ENCODE results near the gene LGMN. TPM values are rescaled to one million over a fixed set of nuclear protein-coding genes. Genes with fewer than 3 reads are reported as not detected.

The LGMN gene
- 10 to 100 TPM; 27.3 to 57.2 (median 43.5) TPM for total RNA-seq
- 100 to 1,000 TPM in 1 of 2 donors, 10 to 100 TPM in 1; 49.1 to 231 TPM for polyA plus RNA-seq
- long read RNA-seq, donor 1, transcript LGMN-201 (14 exons, 2,055 nt): major isoform, 81 of 106 reads
- long read RNA-seq, donor 1, partial matches to known transcripts: 5 of 106 reads
- long read RNA-seq, donor 1, other reads (novel, unspliced or antisense): 10 of 106 reads
- long read RNA-seq, donor 2, transcript LGMN-201 (14 exons, 2,055 nt): major isoform, 16 of 17 reads
- long read RNA-seq, donor 2, partial matches to known transcripts: 0 of 17 reads
- long read RNA-seq, donor 2, other reads (novel, unspliced or antisense): 0 of 17 reads
- long read RNA-seq, donor 3, transcript LGMN-201 (14 exons, 2,055 nt): major isoform, 46 of 57 reads
- long read RNA-seq, donor 3, partial matches to known transcripts: 5 of 57 reads
- long read RNA-seq, donor 3, other reads (novel, unspliced or antisense): 2 of 57 reads

DNA sequence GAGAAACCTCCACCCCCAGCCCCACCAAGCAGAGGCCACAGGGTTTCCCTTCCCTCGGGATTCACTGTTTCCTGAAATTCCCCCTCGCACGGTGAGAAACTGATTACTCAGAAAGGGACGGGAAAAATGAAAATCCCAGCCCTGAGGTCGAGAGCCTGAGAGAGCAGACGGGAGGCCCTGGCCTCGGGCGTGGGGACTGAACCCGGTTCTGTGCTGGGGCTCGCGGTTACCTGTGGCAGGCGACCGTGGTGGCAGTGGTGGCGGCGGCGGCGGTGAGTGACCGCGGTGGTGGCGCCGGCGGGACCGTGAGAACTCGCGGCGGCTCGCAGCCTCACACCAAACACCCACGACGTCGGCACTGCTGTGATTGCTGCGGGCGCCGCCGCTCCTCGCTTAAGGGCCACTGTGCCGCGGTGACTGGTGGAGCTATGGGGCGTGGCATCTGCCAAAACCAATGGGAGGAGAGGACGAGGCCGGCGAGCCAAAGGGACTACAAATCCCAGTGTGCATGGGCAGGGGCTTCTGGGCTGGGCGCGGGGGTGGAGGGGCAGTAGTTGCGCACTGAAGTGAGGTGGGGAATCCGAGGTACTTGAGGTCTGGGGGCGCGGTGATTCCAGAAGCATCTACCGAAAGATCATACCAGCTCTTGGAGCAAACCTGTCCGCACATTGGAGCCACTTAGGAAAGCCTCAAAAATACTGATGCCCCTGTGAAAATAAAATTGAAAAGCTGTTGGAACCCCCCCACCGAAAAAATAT, at the start of gene LGMN:
Gene LGMN, minus strand, starts transcription at position 369 of the 758 bp plus-strand sequence. CDS start 15,841 bp downstream, outside the sequence.
- TF ChIP-seq POLR2A (IDR thresholded peaks at IDR 0.05) (peak; percentile 91), EP300 (IDR thresholded peaks at IDR 0.05) (no peak)
- TF ChIP-seq, protein P1, sequence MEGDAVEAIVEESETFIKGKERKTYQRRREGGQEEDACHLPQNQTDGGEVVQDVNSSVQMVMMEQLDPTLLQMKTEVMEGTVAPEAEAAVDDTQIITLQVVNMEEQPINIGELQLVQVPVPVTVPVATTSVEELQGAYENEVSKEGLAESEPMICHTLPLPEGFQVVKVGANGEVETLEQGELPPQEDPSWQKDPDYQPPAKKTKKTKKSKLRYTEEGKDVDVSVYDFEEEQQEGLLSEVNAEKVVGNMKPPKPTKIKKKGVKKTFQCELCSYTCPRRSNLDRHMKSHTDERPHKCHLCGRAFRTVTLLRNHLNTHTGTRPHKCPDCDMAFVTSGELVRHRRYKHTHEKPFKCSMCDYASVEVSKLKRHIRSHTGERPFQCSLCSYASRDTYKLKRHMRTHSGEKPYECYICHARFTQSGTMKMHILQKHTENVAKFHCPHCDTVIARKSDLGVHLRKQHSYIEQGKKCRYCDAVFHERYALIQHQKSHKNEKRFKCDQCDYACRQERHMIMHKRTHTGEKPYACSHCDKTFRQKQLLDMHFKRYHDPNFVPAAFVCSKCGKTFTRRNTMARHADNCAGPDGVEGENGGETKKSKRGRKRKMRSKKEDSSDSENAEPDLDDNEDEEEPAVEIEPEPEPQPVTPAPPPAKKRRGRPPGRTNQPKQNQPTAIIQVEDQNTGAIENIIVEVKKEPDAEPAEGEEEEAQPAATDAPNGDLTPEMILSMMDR (IDR thresholded peaks at IDR 0.05): peak in 1 of 3 donors; percentile 25
- Histone ChIP-seq H3K9me3 (no peaks in the 10 kb centered on the region), H3K36me3 (no peaks in the 10 kb centered on the region), H3K27ac (peak within 1 kb of the TSS in 1 of 2 donors; percentile 57), H3K4me1 (ENCODE audit: insufficient read depth) (peaks cover 10% of the 10 kb centered on the region), H3K27me3 (no peaks in the 10 kb centered on the region), H3K4me3 (peak within 1 kb of the TSS; percentile 77)
- 0 to 2% (median 1%) methylated on average over 49 to 50 of the region's 50 CpGs for WGBS, 3 donors
- intact Hi-C loops (cut with DNase I): no loop called here
- DNase-seq: peak; percentile 93 to 96 (median 95)

DNA sequence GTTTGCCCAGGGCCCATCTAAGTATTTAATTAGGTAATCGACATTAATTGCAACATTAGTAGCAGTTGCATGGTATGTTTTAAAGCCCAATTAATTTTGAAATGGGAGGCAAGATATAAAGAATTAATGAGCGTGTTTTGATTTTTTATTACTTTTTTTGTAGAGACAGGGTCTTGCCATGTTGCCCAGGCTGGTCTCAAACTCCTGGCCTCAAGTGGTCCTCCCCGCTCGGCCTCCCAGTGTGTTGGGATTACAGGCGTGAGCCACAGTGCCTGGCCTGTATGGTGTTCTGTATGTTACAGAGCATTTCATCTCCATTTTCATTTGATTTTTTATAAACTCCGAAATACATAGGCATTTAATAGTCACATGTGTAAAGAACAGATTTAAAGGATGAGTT, 46.5 kb upstream of the LGMN start:
- no peaks in the 10 kb centered on the region for H3K36me3 ChIP-seq
- H3K4me3 ChIP-seq: peak overlapping the region; percentile 82
- no peak overlapping the region for H3K27ac ChIP-seq
- 42 to 49% (median 43%) methylated on average over 6 of the region's 6 CpGs for WGBS, 3 donors
- TF ChIP-seq, protein P1 (IDR thresholded peaks at IDR 0.05): no peak
- no peak for TF ChIP-seq POLR2A (IDR thresholded peaks at IDR 0.05)
- TF ChIP-seq EP300 (IDR thresholded peaks at IDR 0.05): no peak
- no peaks in the 10 kb centered on the region for H3K27me3 ChIP-seq
- DNase-seq: no peak
- H3K9me3 ChIP-seq: no peaks in the 10 kb centered on the region
- intact Hi-C loops (cut with DNase I): no loop called here
- peaks cover 6% of the 10 kb centered on the region for H3K4me1 ChIP-seq (ENCODE audit: insufficient read depth)

DNA sequence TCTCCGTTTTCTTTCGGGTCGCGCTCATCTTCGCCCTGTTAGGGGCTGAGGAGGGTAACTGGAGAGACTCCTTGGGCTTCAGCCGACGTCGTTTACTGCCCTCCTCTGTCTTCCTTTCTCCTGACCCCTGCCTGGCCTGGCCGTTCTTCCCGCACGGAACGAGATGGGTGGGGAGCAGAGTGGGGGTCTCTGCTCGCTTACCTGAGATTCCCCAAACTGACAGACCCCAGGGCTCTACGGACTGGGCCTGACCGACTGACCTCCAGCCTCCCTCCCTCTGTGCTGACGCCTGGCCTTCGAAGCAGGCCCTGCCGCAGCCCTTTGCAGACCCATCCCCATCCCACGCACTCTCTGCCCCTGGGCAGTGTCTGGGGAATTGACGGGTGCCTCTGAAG, 46.1 kb upstream of the LGMN start:
- no peak for DNase-seq
- H3K27me3 ChIP-seq: no peaks in the 10 kb centered on the region
- H3K27ac ChIP-seq: peak overlapping the region in 1 of 2 donors; percentile 72
- no peaks in the 10 kb centered on the region for H3K36me3 ChIP-seq
- 0% methylated on average over 20 of the region's 20 CpGs for WGBS, 3 donors
- H3K4me1 ChIP-seq (ENCODE audit: insufficient read depth): peaks cover 6% of the 10 kb centered on the region
- intact Hi-C loops (cut with DNase I): no loop called here
- H3K9me3 ChIP-seq: no peaks in the 10 kb centered on the region
- TF ChIP-seq, protein P1 (IDR thresholded peaks at IDR 0.05): no peak
- no peak for TF ChIP-seq EP300 (IDR thresholded peaks at IDR 0.05)
- TF ChIP-seq POLR2A (IDR thresholded peaks at IDR 0.05): no peak
- peak overlapping the region; percentile 82 for H3K4me3 ChIP-seq

DNA sequence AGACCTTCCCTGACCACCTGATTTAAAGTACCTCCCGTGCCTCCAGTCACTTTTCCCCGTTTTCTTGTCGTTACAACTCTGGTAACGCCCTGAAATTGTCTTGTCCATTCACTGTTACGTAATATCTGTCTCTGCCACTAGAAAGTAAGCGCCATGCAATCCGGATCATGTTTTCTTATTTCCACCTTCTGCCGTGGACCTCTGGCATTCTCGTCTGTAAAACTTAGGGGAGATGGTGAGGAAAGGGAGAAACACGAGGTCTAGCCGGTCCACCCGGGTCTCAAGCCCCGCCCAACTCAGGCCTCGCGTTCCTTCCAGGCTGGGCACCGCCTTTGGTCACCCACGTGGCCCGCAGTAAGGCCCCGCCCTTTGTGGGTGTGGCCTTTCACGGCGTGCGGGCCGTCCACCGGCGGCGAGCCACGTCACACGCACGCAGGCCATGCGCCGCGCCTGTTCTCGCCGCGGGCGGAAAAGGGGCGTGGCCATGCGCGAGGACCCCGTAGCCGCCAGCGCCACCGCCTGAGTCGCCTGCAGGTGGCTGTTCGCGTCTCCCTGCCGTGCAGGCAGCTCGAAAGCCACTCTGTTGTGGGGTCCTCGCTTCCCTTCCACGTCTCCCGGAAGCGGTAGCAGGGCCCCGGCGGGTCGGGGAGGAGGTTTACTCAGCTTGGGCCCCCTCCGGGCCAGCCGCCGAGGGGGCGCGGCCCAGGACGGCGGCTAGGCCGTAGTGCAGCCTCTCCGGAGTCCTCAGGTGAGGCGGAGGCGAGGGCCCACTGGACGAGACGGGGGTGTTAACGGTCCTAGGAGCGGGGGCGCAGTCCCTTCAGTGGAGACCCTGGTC, 45.5 kb upstream of the LGMN start, which contains the start of gene GOLGA5:
Gene GOLGA5, plus strand, starts transcription at position 597 of the 838 bp plus-strand sequence. CDS start 3,133 bp downstream, outside the sequence.
- H3K9me3 ChIP-seq: no peaks in the 10 kb centered on the region
- intact Hi-C loops (cut with DNase I): no loop called here

More for the DNA sequence above, 45.5 kb upstream of the LGMN start, which contains the start of gene GOLGA5:
- Histone ChIP-seq H3K4me1 (ENCODE audit: insufficient read depth) (peaks cover 6% of the 10 kb centered on the region), H3K36me3 (no peaks in the 10 kb centered on the region), H3K4me3 (peak within 1 kb of the TSS; percentile 82), H3K27me3 (no peaks in the 10 kb centered on the region), H3K27ac (peak within 1 kb of the TSS in 1 of 2 donors; percentile 72)
- DNase-seq: peak; percentile 98 to 99 (median 98)
- TF ChIP-seq EP300 (IDR thresholded peaks at IDR 0.05): peak; percentile 55
- peak; percentile 38 for TF ChIP-seq POLR2A (IDR thresholded peaks at IDR 0.05)
- TF ChIP-seq, protein P1 (IDR thresholded peaks at IDR 0.05): peak in 2 of 3 donors; percentile 53 to 62
- WGBS, 3 donors: 0 to 1% (median 1%) methylated on average over 64 to 71 of the region's 71 CpGs
